GM18907 (cell line): Measurements from ENCODE around the gene CTBP2.
"Not testable (repeated sequence)": the region's sequence is repeated elsewhere in the genome, so short reads cannot be mapped to it uniquely, and the experiment has no call there.

Experiments used
- ATAC-seq: cut with Tn5 transposase; IDR thresholded peaks from one replicate; pipeline ENCODE4 v1.9.1; 2021; ENCODE audit warnings: mild to moderate bottlenecking, moderate library complexity; ENCODE audit not compliant: unreplicated experiment

CTBP2 gene

DNA sequence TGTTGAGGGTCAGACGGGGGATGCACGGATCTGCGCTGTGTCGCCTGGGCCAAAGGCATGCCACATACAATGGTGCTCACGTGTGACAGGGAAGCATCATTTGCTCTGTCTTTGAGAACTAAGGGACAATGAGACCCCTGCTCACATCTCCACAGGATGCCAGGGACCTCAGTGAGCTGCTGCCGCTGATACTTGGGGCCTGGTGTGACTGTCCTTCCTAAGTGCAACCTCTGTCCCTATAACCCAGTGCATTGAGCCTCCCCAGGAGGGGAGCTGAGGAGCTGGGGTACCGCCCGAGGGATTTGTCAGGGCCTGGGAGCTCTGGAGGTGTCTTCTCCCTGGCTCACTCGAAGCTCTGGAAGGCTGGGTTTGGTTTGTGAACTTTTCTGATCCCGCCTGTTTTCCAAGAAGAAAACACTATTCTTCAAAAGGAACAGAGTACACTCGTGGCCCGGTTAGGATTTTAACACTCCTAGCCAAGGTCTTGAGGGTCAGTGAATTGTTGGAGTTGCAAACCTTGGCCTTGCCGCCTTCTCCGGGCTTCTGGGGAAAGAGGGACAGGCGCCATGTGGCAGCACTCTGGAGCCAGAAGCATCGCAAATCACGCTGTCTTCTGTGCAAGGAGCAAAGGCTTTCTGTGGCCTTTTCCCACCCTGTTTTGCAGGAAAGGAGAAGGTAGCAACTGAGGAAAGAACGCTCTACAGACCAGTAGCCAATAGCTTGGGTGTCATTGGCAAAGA, 26.2 kb upstream of the CTBP2 start:
- no peak for ATAC-seq

GRCh38 chr10:125179107-125179506, 18.7 kb upstream of the CTBP2 start:
- ATAC-seq = not testable (repeated sequence)

DNA sequence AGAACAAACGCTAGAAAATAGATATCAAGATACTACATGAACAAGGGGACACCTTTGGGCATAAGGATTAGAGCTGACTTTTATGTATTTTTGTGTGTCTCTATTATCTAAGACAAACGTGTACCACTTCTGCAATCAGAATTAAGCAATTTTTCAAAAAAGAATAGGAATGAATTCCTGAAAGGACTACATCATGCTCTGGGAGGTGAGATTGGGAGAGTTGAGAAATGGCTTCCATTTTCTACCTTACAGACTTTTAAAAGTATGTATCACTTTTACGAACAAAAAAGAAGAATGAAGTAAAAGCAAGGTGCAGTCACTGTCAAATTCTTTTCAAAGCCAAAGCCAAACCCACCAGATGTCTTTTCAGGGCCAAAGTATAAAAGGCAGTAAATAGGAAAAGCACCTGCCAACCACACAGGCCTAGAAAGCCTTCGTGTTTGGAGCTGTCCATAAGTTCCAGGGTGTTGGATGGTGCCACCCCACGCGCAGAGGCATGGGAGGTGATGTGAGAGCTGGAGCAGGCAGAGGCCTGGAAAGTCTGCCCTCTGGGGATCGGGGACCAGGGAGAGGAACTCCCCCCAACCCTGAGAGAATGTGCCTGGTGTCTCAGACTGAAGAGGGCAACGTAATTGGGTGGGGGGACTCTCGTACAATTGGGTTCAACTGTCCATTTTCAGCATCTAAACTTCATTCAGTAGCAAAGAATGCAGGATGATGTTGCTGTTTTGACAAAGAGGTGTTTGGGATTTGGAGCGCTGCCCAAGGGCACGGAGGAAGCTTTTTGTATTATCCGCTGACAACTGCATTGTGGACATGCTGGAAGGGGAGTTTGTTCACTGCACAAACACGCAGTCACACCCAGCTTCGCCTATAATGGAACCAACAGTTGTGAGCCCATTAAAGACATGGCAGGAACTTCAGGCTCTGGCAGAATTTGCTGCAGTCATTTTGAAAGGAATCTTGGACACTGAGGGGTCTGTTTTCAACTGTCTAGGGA, 17.6 kb upstream of the CTBP2 start:
- ATAC-seq = no peak

DNA sequence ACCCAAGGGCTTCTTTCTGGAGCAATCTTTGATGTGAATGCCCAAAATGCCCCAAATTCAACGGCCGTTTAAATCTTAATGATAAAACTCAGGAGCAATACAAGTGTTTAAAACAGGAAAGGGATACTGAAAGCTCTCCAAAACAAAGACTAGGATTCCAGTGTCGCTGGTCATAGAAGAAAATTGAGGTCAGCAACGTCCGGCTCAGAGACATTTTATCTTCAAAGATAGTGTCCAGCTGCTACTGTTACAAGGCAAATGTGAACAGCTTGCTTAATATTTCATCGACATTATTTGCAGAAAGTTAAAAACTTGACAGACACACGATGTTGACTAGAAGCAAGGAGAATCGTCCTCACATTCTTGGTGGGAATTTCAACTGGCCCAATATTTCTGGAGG, 15.4 kb upstream of the CTBP2 start:
- ATAC-seq = no peak

- ATAC-seq = no peak
Observed at GRCh38 chr10:125174360-125174759, 14.0 kb upstream of the CTBP2 start.

DNA sequence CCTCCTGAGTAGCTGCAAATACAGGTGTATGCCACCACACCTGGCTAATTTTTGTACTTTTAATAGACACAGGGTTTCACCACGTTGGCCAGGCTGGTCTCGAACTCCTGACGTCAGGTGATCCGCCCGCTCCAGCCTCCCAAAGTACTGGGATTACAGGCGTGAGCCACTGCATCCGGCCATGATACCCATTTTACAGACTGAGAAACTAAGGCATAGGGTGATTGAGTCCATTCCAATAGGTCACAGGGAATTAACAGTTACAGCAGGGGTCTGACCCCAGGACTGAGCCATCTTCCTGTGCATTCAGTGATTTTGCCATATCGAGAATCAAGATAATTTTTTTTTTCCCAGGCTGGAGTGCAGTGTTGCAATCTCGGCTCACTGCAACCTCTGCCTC, 12.3 kb upstream of the CTBP2 start:
- no peak for ATAC-seq

DNA sequence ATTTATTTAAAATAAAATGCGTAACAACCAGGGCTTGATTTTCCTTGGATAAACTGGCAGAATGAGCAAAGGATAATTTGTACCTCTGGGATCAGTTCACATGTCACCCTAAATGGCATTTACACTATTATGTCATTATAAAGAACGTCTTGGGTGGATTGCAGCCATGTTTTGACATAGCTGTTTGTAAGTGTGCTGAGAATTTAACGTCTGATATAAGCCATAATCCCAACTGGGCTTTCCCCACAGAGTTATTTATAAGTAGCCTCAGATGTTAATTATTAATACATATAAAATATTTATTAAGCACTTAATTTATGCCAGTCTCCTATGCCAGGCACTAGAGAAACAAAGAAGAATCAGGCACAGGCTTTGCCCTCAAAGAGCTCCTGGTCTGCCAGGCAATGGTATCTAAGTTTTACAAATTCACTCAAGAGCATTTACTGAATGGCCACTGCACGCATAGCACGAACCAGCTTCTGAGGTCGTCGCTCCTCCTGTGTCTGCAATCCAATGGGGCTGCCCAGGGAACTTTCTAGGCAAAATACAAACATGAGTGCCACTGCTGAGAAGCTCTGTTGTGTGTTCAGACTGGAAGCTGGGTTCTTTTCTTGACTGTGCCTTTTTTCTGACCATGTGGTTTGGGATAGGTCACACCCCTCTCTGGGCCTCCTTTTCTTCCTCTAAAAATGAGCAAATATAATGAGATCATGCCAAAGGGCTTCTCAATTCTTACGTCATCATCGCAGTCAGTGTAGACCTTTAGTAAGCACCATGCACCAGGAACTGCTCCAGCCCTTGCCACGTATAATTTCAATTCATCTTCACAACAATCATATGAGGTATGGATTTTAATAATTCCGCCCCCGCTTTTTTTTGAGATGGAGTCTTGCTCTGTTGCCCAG, 11.3 kb upstream of the CTBP2 start:
- ATAC-seq = no peak

GRCh38 chr10:125169915-125170314, 9.6 kb upstream of the CTBP2 start:
- ATAC-seq = no peak

GRCh38 chr10:125169279-125169678, 8.9 kb upstream of the CTBP2 start:
- no peak for ATAC-seq

- ATAC-seq = no peak
Observed at GRCh38 chr10:125166658-125167057, 6.3 kb upstream of the CTBP2 start.

- no peak for ATAC-seq
Observed at GRCh38 chr10:125165584-125166573, 5.5 kb upstream of the CTBP2 start.

DNA sequence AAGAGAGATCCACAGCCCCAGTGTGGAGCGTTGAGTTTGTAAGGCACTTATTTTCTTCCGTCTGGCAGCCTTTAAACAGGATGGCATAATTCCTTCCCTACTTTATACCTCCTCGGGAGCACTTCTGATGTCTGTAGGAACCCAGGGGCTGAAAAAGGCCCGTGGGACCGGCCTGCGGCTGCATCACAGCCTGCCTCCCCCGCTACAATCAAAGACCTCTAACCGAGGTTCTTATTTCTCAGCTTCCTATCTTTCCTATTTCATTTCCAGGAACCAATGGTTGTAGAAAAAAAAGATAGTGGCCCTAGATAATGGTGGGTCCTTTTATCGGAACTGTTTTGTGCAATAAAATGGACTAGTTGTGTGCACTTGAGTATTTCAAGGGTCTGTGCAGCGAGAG, 4.1 kb upstream of the CTBP2 start:
- ATAC-seq = no peak

GRCh38 chr10:125163803-125164202, 3.4 kb upstream of the CTBP2 start:
- no peak for ATAC-seq

DNA sequence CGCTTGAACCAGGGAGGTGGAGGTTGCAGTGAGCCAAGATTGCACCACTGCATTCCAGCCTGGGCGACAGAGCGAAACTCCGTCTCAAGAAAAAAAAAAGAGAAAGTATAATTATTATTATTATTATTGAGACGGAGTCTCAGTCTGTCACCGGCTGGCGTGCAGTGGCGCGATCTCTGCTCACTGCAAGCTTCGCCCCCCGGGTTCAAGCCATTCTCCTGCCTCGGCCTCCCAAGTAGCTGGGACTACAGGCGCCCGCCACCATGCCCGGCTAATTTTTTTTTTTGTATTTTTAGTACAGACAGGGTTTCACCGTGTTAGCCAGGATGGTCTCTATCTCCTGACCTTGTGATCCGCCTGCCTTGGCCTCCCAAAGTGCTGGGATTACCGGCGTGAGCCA, 2.9 kb upstream of the CTBP2 start:
- not testable (repeated sequence) for ATAC-seq

GRCh38 chr10:125162120-125162931, 2.0 kb upstream of the CTBP2 start:
- ATAC-seq = no peak

GRCh38 chr10:125161707-125162119, 1.4 kb upstream of the CTBP2 start:
- ATAC-seq = no peak

GRCh38 chr10:125160856-125161706, 718 bp upstream of the CTBP2 start:
- no peak for ATAC-seq

DNA sequence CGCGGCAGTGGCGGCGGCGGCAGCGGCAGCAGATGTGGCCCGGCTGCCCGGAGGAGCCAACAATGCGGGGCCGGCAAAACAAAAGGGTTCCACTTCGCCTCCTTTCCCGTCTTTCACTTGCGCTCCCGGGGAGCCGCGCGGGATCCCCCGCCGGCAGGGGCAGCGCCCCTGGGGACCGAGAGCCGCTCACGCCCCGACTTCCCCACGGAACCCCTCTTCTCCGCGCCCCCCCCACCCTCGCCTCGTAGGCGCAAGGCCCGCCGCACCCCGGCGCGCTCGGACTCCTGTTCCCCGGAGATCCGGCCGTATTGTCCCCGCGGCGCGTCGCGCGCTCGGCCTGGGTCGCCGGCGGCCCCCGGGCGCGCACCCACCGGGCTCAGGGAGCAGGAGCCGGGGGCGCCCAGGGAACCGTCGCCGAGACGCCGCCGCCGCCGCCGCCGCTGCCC, 854 bp downstream of the CTBP2 start:
- ATAC-seq = no peak
